Measurements from ENCODE around the gene PEF1.

PEF1 gene

GRCh38 chr1:31689854-31690253 lies 45.2 kb upstream of the PEF1 start:
- ChIA-PET POLR2A (no interaction called here), CTCF (no interaction called here)
- no peak for TF ChIP-seq CTBP1 (IDR thresholded peaks at IDR 0.05; ENCODE audit: borderline replicate concordance)
- TF ChIP-seq FOXM1 (IDR thresholded peaks at IDR 0.05; ENCODE audit: borderline replicate concordance), result no peak
- TF ChIP-seq L3MBTL2 (conservative IDR thresholded peaks at IDR 0.05), result no peak
- no peak for DNase-seq (ENCODE audit: extremely low spot score)

DNA sequence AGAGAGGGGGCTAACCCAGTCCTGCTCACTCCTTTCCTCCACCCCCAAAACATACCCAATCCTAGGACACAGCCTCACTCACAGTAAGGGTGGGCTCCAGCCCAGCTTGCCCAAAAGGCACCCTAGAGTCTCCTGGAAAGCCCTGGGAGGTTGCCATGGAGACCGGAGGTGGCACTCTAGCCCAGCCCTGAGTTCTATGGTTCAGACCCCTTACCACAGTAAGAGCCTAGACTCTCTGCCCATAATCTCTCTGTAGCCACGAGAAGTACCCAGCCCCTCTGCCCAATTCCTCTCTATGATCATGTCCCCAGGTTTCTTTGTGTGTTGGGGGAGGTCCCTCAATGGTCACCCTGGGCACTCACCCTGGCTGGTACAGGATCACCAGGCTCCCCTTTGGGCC lies 44.7 kb upstream of the PEF1 start:
- TF ChIP-seq SUZ12 (IDR thresholded peaks at IDR 0.05) (no peak), SP1 (IDR thresholded peaks at IDR 0.05) (no peak), LEF1 (IDR thresholded peaks at IDR 0.05; ENCODE audit: borderline replicate concordance) (no peak), ARNT (IDR thresholded peaks at IDR 0.05) (no peak), HDGF (IDR thresholded peaks at IDR 0.05; ENCODE audit: borderline replicate concordance) (no peak), TARDBP (IDR thresholded peaks at IDR 0.05) (no peak), FOXK2 (IDR thresholded peaks at IDR 0.05) (no peak), BHLHE40 (IDR thresholded peaks at IDR 0.05; ENCODE audit: borderline replicate concordance) (no peak), L3MBTL2 (conservative IDR thresholded peaks at IDR 0.05) (no peak), FOXA1 (IDR thresholded peaks at IDR 0.05) (no peak)
- TF ChIP-seq, protein P1, sequence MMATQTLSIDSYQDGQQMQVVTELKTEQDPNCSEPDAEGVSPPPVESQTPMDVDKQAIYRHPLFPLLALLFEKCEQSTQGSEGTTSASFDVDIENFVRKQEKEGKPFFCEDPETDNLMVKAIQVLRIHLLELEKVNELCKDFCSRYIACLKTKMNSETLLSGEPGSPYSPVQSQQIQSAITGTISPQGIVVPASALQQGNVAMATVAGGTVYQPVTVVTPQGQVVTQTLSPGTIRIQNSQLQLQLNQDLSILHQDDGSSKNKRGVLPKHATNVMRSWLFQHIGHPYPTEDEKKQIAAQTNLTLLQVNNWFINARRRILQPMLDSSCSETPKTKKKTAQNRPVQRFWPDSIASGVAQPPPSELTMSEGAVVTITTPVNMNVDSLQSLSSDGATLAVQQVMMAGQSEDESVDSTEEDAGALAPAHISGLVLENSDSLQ (IDR thresholded peaks at IDR 0.05), result no peak
- POLR2A ChIA-PET, result no interaction called here
- DNase-seq (ENCODE audit: extremely low spot score), result no peak
- CTCF ChIA-PET, result no interaction called here

DNA sequence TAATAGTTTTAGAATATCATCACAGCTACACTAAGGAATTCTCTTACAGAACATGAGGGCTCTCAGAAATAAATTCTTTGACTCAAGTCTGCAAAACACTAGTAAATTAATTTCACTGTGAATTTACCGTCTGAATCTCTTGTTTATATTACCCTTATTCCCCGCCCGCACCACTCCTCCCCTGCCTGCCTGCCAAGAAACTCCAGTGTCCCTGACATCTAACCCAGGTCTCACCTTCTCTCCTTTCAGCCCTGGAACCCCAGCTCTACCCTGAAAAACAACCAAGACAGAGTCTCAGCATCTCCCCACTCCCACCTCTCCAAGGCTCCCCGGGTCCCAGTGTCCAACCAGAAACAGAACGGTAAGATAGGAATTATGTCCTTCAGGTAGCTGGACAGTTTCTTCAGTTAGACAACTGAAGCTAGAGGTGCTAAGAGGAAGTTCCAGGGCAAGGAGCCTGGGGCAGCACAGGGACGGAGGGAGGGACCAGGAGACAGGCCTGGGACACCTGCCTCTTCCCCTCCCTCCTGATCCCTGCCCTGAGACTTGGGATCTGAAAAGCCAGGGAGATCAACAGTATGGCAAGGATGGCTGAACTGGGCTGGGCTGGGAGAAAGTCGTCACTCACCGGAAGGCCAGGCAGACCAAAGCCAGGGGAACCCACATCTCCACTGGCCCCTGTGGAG lies 43.7 kb upstream of the PEF1 start:
- POLR2A ChIA-PET, result no interaction called here
- no peak for TF ChIP-seq CTBP1 (IDR thresholded peaks at IDR 0.05; ENCODE audit: borderline replicate concordance)
- CTCF ChIA-PET, result no interaction called here
- no peak for DNase-seq (ENCODE audit: extremely low spot score)

GRCh38 chr1:31687601-31688000 lies 42.9 kb upstream of the PEF1 start:
- ChIA-PET POLR2A (no interaction called here), CTCF (no interaction called here)
- no peak for DNase-seq (ENCODE audit: extremely low spot score)
- no peak for TF ChIP-seq TARDBP (IDR thresholded peaks at IDR 0.05)
- TF ChIP-seq ARNT (IDR thresholded peaks at IDR 0.05), result no peak
- no peak for TF ChIP-seq FOXA1 (IDR thresholded peaks at IDR 0.05)
- TF ChIP-seq, protein P1 (IDR thresholded peaks at IDR 0.05), result no peak
- TF ChIP-seq HDGF (IDR thresholded peaks at IDR 0.05; ENCODE audit: borderline replicate concordance), result no peak
- TF ChIP-seq NFRKB (IDR thresholded peaks at IDR 0.05), result no peak
- TF ChIP-seq ZNF384 (IDR thresholded peaks at IDR 0.05), result no peak
- TF ChIP-seq SUZ12 (IDR thresholded peaks at IDR 0.05), result no peak
- no peak for TF ChIP-seq ELF4 (IDR thresholded peaks at IDR 0.05)

- no peak for DNase-seq (ENCODE audit: extremely low spot score)
- ChIA-PET POLR2A (no interaction called here), CTCF (interaction anchor here (1.2 kb wide), 1 partner anchor 22 kb away, joined by 3 read pairs; no protein-coding TSS in a partner anchor)
- TF ChIP-seq ZNF384 (IDR thresholded peaks at IDR 0.05) (no peak), LEF1 (IDR thresholded peaks at IDR 0.05; ENCODE audit: borderline replicate concordance) (no peak), FOXK2 (IDR thresholded peaks at IDR 0.05) (no peak), HDGF (IDR thresholded peaks at IDR 0.05; ENCODE audit: borderline replicate concordance) (no peak), TARDBP (IDR thresholded peaks at IDR 0.05) (no peak), SP1 (IDR thresholded peaks at IDR 0.05) (no peak), FOXM1 (IDR thresholded peaks at IDR 0.05; ENCODE audit: borderline replicate concordance) (no peak), CTBP1 (IDR thresholded peaks at IDR 0.05; ENCODE audit: borderline replicate concordance) (no peak), FOXA1 (IDR thresholded peaks at IDR 0.05) (no peak), ARNT (IDR thresholded peaks at IDR 0.05) (no peak), NFRKB (IDR thresholded peaks at IDR 0.05) (no peak), SUZ12 (IDR thresholded peaks at IDR 0.05) (no peak), ELF4 (IDR thresholded peaks at IDR 0.05) (no peak), BHLHE40 (IDR thresholded peaks at IDR 0.05; ENCODE audit: borderline replicate concordance) (no peak), L3MBTL2 (conservative IDR thresholded peaks at IDR 0.05) (no peak)
- TF ChIP-seq, protein P1 (IDR thresholded peaks at IDR 0.05), result no peak
Measured at GRCh38 chr1:31685795-31686194, 41.1 kb upstream of the PEF1 start.

- CTCF ChIA-PET, result interaction anchor here (0.7 kb wide), 1 partner anchor 105 kb away, joined by 3 read pairs; no protein-coding TSS in a partner anchor
- TF ChIP-seq BHLHE40 (IDR thresholded peaks at IDR 0.05; ENCODE audit: borderline replicate concordance) (no peak), TARDBP (IDR thresholded peaks at IDR 0.05) (no peak)
- POLR2A ChIA-PET, result no interaction called here
- DNase-seq (ENCODE audit: extremely low spot score), result peak; percentile 77
Measured at GRCh38 chr1:31683997-31684396, 39.3 kb upstream of the PEF1 start.

GRCh38 chr1:31681415-31681814 lies 36.7 kb upstream of the PEF1 start:
- CTCF ChIA-PET, result no interaction called here
- POLR2A ChIA-PET, result interaction anchor here (1.0 kb wide), 1 partner anchor 34 kb away, joined by 3 read pairs; no protein-coding TSS in a partner anchor
- no peak for DNase-seq (ENCODE audit: extremely low spot score)
- TF ChIP-seq L3MBTL2 (conservative IDR thresholded peaks at IDR 0.05) (no peak), FOXK2 (IDR thresholded peaks at IDR 0.05) (no peak), FOXA1 (IDR thresholded peaks at IDR 0.05) (no peak), BHLHE40 (IDR thresholded peaks at IDR 0.05; ENCODE audit: borderline replicate concordance) (no peak), LEF1 (IDR thresholded peaks at IDR 0.05; ENCODE audit: borderline replicate concordance) (no peak)
